Ovary (tissue), 3 donors: ENCODE measurements around the gene SMARCC1.

Source experiments
- EP300 ChIP-seq: sonication (generic); formaldehyde crosslinking; IDR thresholded peaks from one replicate; pipeline ENCODE4 v1.6.1; 2017; ENCODE audit warnings: antibody characterized with exemption
- POLR2A ChIP-seq: fragments of 450-650 bp; IDR thresholded peaks from one replicate; pipeline ENCODE4 v1.6.1; 2017; ENCODE audit warnings: antibody characterized with exemption, mild to moderate bottlenecking, moderate library complexity
- TF ChIP-seq, protein P1 (sequence below), 3 donors: fragments of 450-650 bp in 2 of 3; fragments of 200-600 bp in 1 of 3; IDR thresholded peaks; one replicate each; pipeline versions ENCODE4 v1.5.1 to v1.8.0; 2016 to 2022; ENCODE audit warnings: antibody characterized with exemption in 3 of 3, mild to moderate bottlenecking in 1 of 3
- donor health status: DM: no; HTN: no; CAD: no.

DNA sequence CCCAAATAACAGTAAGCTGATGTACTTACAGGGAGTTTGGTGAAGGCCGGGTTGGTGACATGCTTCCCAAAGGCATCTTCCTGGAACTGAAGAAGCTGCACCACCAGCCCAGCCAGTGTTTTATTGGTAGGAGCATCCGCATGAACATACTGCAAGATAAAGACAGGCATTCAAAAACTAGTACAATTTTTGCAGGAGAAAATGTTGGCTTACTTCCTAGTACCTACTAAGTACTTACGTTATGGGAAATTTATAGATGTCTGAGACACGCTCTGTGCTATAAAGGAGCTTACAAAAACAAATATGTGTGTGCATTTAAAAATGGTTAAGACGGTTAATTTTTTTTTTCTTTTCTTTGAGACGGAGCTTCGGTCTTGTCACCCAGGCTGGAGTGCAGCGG, 8.9 kb downstream of the SMARCC1 start:
- TF ChIP-seq POLR2A (no peak), EP300 (no peak)
- TF ChIP-seq, protein P1, sequence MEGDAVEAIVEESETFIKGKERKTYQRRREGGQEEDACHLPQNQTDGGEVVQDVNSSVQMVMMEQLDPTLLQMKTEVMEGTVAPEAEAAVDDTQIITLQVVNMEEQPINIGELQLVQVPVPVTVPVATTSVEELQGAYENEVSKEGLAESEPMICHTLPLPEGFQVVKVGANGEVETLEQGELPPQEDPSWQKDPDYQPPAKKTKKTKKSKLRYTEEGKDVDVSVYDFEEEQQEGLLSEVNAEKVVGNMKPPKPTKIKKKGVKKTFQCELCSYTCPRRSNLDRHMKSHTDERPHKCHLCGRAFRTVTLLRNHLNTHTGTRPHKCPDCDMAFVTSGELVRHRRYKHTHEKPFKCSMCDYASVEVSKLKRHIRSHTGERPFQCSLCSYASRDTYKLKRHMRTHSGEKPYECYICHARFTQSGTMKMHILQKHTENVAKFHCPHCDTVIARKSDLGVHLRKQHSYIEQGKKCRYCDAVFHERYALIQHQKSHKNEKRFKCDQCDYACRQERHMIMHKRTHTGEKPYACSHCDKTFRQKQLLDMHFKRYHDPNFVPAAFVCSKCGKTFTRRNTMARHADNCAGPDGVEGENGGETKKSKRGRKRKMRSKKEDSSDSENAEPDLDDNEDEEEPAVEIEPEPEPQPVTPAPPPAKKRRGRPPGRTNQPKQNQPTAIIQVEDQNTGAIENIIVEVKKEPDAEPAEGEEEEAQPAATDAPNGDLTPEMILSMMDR (IDR thresholded peaks at IDR 0.05): no peak
